22Rv1 (cell line): ENCODE data around the gene GPR25.

ENCODE experiments used
- H3K27ac ChIP-seq: fragments of 450-650 bp; 2 replicates; pipeline ENCODE4 v1.5.1; 2017
- CTCF ChIP-seq: fragments of 450-650 bp; IDR thresholded peaks from 2 replicates; pipeline ENCODE4 v1.5.1; 2017; ENCODE audit warnings: mild to moderate bottlenecking
- ZFX ChIP-seq: fragments of 450-650 bp; IDR thresholded peaks from 2 replicates; pipeline ENCODE4 v1.6.1; 2017; ENCODE audit warnings: antibody characterized with exemption, borderline replicate concordance

The GPR25 gene

DNA sequence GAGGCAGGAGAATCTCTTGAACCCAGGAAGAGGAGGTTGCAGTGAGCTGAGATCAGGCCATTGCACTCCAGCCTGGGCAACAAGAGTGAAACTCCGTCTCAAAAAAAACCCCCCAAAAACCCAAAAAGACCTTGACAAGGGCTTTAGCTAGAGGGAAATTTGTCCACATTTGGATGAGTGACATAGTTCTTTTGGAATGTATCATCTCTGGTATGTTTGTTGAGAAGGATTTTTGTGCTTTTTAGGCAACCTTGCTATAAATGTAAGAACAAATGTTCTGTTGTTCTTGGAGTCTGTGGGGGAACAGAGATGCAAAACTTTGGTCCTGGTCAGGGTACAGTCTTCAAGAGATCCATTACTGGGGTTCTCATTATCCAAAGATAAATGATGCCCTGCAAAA is 50.8 kb downstream of the GPR25 start:
- no peak for TF ChIP-seq ZFX
- TF ChIP-seq CTCF, result no peak
- H3K27ac ChIP-seq, result no peak overlapping the region
